OCI-LY7 (cell line): ENCODE results near the gene PRDM12. TPM values are rescaled to one million over a fixed set of nuclear protein-coding genes. Genes with fewer than 3 reads are reported as not detected.

Experiments
- BruUV-seq: library from RNA; stranded (reverse); fragments of 400-500 nt; replicated peaks from 2 replicates; lab custom pipeline; 2021; lab: Mats Ljungman, UMichigan
- CTCF ChIA-PET: fragments of 300-600 bp; sonication (Branson Sonifier 250); formaldehyde crosslinking; loops from one replicate; lab custom pipeline; 2022; ENCODE audit warnings: antibody characterized with exemption; ENCODE audit not compliant: unreplicated experiment; lab: Charles Lee
- POLR2A ChIA-PET: fragments of 300-600 bp; sonication (Branson Sonifier 250); formaldehyde crosslinking; loops from one replicate; lab custom pipeline; 2022; ENCODE audit warnings: antibody characterized with exemption; lab: Charles Lee
- DNase-seq: peaks from one replicate; pipeline ENCODE4 v3.0.0-alpha.2; 2015; ENCODE audit warnings: low spot score
- H2AFZ ChIP-seq: fragments of 200-600 bp; sonication (generic), shearing (Covaris generic); 2 replicates; pipeline ENCODE4 v1.6.1; 2014; ENCODE audit warnings: mild to moderate bottlenecking, antibody characterized with exemption, low read length, moderate library complexity
- H3K27ac ChIP-seq: fragments of 200-600 bp; sonication (generic); 2 replicates; pipeline ENCODE4 v1.5.1; 2014; ENCODE audit warnings: mixed run types, low read depth, mild to moderate bottlenecking, moderate library complexity, low read length, inconsistent platforms; ENCODE audit not compliant: poor library complexity, severe bottlenecking
- H3K36me3 ChIP-seq: fragments of 200-600 bp; sonication (generic); 2 replicates; pipeline ENCODE4 v1.6.1; 2014; ENCODE audit warnings: mild to moderate bottlenecking, antibody characterized with exemption, low read length, moderate library complexity, mixed read lengths; ENCODE audit not compliant: insufficient read depth
- H3K4me1 ChIP-seq: fragments of 200-600 bp; sonication (generic); 2 replicates; pipeline ENCODE4 v1.5.1; 2014; ENCODE audit warnings: mild to moderate bottlenecking, low read length; ENCODE audit not compliant: insufficient read depth, poor library complexity, severe bottlenecking
- H3K4me2 ChIP-seq: fragments of 200-600 bp; sonication (generic); 2 replicates; pipeline ENCODE4 v1.6.1; 2014; ENCODE audit warnings: mild to moderate bottlenecking, low read length
- H3K4me3 ChIP-seq: fragments of 200-600 bp; sonication (generic); 2 replicates; pipeline ENCODE4 v1.5.1; 2014; ENCODE audit warnings: mild to moderate bottlenecking, low read depth, low read length; ENCODE audit not compliant: poor library complexity, severe bottlenecking
- H3K79me2 ChIP-seq: fragments of 200-600 bp; sonication (generic); 2 replicates; pipeline ENCODE4 v1.6.1; 2016; ENCODE audit warnings: low read depth, mild to moderate bottlenecking, low read length, moderate library complexity, mixed read lengths; ENCODE audit not compliant: insufficient read depth
- H3K9me2 ChIP-seq: fragments of 200-600 bp; sonication (generic); 2 replicates; pipeline ENCODE4 v1.6.1; 2016; ENCODE audit warnings: mild to moderate bottlenecking, low read length, mixed read lengths; ENCODE audit not compliant: insufficient read depth
- H3K9me3 ChIP-seq: fragments of 200-600 bp; sonication (generic); 2 replicates; pipeline ENCODE4 v1.6.1; 2014; ENCODE audit warnings: mild to moderate bottlenecking, mixed run types, low read length, mixed read lengths
- H4K20me1 ChIP-seq: fragments of 200-600 bp; sonication (generic); 2 replicates; pipeline ENCODE4 v1.6.1; 2014; ENCODE audit warnings: mild to moderate bottlenecking, antibody characterized with exemption, low read length, moderate library complexity, mixed read lengths; ENCODE audit not compliant: insufficient read depth
- CTCF ChIP-seq: fragments of 200-600 bp; sonication (generic); conservative IDR thresholded peaks from 2 replicates; pipeline ENCODE4 v1.5.1; 2014; ENCODE audit warnings: mild to moderate bottlenecking, antibody characterized with exemption, low read length, moderate library complexity, mixed read lengths
- EZH2phosphoT487 ChIP-seq: fragments of 200-600 bp; sonication (generic); IDR thresholded peaks from 2 replicates; pipeline ENCODE4 v1.6.1; 2018; ENCODE audit warnings: low read depth, borderline replicate concordance, mild to moderate bottlenecking, mixed run types, antibody characterized with exemption, low read length, moderate library complexity, mixed read lengths
- intact Hi-C: fragments of 100-400 bp; cut with micrococcal nuclease; formaldehyde crosslinking; loops from one replicate; pipeline ENCODE4 v1.10.0; 2022; ENCODE audit not compliant: unreplicated experiment
- total RNA-seq, 2 experiments: library from RNA; depleted of rRNA in 1 of 2; stranded (reverse); fragments of >200 nt in 1 of 2; shearing (Covaris generic) in 1 of 2; gene quantifications; 2 replicates each; pipeline ENCODE4 v1.2.3, GENCODE V29; 2014 to 2022

The PRDM12 gene
- total RNA-seq, 2 experiments from 2014 or later = 0.06 TPM; not detected in 1

GRCh38 chr9:130710822-130711352, 46.5 kb downstream of the PRDM12 start:
- CTCF ChIA-PET = no interaction called here
- no TSS peak for BruUV-seq
- DNase-seq = no peak
- Histone ChIP-seq H3K9me2 (no peaks in the 10 kb centered on the region), H3K4me3 (no peak overlapping the region), H3K9me3 (no peaks in the 10 kb centered on the region), H4K20me1 (peaks cover 15% of the 10 kb centered on the region; the same call in 1 of the 2 replicates), H3K36me3 (peaks cover 14% of the 10 kb centered on the region; the same call in 1 of the 2 replicates), H3K4me1 (peaks cover 25% of the 10 kb centered on the region), H2AFZ (no peak overlapping the region), H3K27ac (no peak overlapping the region), H3K4me2 (no peak overlapping the region), H3K79me2 (peaks cover 26% of the 10 kb centered on the region)
- intact Hi-C loops = loop anchor here (5.0 to 10.0 kb wide), 2 partner anchors 231 to 334 kb away; no protein-coding TSS in a partner anchor
- TF ChIP-seq CTCF = no peak
- no peak for TF ChIP-seq EZH2phosphoT487
- POLR2A ChIA-PET = interaction anchor here (1.1 to 1.4 kb wide), 2 partner anchors 9 to 17 kb away, joined by 4 to 6 read pairs; no protein-coding TSS in a partner anchor

GRCh38 chr9:130711469-130711868, 47.1 kb downstream of the PRDM12 start:
- peaks cover 10% of the 10 kb centered on the region; the same call in 1 of the 2 replicates for H3K36me3 ChIP-seq
- peaks cover 15% of the 10 kb centered on the region; the same call in 1 of the 2 replicates for H4K20me1 ChIP-seq
- no peaks in the 10 kb centered on the region for H3K9me2 ChIP-seq
- ChIA-PET CTCF (no interaction called here), POLR2A (interaction anchor here (0.6 to 1.4 kb wide), 3 partner anchors 9 to 16 kb away, joined by 3 to 6 read pairs (median 4); no protein-coding TSS in a partner anchor)
- DNase-seq = no peak
- no peak overlapping the region for H3K4me2 ChIP-seq
- no peak overlapping the region for H3K27ac ChIP-seq
- no TSS peak for BruUV-seq
- no peaks in the 10 kb centered on the region for H3K9me3 ChIP-seq
- TF ChIP-seq CTCF (no peak), EZH2phosphoT487 (no peak)
- H3K4me1 ChIP-seq = peaks cover 25% of the 10 kb centered on the region
- intact Hi-C loops = loop anchor here (5.0 to 10.0 kb wide), 2 partner anchors 231 to 333 kb away; no protein-coding TSS in a partner anchor
- H3K4me3 ChIP-seq = no peak overlapping the region
- no peak overlapping the region for H2AFZ ChIP-seq
- peaks cover 29% of the 10 kb centered on the region for H3K79me2 ChIP-seq
